ENCODE results near the gene IL21R.

GRCh38 chr16:27381974-27382855 is 19.8 kb upstream of the IL21R start:
- TF ChIP-seq CTCF (IDR thresholded peaks at IDR 0.05) (no peak), EZH2 (IDR thresholded peaks at IDR 0.05; ENCODE audit: borderline replicate concordance, insufficient read depth, low read depth, low read length, poor library complexity, severe bottlenecking) (no peak)
